SKM-1 (cell line): ENCODE data around the gene IL7R.

Experiments
- DNase-seq: peaks from one replicate; lab custom pipeline; 2025; ENCODE audit not compliant: unreplicated experiment; lab: John Stamatoyannopoulos, UW

Gene IL7R, protein sequence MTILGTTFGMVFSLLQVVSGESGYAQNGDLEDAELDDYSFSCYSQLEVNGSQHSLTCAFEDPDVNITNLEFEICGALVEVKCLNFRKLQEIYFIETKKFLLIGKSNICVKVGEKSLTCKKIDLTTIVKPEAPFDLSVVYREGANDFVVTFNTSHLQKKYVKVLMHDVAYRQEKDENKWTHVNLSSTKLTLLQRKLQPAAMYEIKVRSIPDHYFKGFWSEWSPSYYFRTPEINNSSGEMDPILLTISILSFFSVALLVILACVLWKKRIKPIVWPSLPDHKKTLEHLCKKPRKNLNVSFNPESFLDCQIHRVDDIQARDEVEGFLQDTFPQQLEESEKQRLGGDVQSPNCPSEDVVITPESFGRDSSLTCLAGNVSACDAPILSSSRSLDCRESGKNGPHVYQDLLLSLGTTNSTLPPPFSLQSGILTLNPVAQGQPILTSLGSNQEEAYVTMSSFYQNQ

DNA sequence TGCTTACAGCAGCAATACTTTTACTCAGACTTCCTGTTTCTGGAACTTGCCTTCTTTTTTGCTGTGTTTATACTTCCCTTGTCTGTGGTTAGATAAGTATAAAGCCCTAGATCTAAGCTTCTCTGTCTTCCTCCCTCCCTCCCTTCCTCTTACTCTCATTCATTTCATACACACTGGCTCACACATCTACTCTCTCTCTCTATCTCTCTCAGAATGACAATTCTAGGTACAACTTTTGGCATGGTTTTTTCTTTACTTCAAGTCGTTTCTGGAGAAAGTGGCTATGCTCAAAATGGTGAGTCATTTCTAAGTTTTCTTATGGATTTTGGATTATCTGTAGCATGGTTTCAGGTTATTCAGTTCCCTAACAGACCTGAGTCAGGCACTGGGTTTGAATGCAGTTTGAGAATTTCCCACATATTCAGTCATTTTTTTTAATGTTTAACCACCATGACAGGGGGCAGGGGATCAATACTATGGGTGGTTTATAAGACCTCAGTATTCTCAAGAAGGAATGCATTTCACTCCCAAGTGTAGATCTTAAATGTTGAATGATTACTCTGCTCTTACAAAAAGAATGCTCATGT, at the start of gene IL7R:
IL7R (plus strand) TSS at position 127 of the 587 bp plus-strand sequence; CDS start at position 214, 87 bp downstream.
- peak; percentile 79 for DNase-seq

DNA sequence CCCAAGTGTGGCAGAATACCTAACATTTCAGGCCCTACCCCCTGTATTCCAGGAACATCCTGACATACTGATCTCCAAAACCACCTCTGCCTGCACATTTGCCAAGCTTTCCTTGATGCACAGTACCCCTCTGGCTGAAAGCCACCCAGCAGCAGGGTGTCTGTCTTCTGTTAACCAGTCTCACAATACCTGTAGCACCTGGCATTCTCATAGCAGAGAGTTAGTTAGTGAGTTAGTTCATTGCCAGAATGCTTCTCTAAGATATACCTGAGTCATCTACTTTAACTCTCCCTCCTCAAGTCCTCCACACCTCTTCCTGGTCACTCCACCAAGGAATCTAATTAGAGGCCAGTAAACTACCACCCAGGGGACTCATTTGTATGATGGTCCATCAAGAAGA, 46.1 kb upstream of the IL7R start:
- DNase-seq = no peak

DNA sequence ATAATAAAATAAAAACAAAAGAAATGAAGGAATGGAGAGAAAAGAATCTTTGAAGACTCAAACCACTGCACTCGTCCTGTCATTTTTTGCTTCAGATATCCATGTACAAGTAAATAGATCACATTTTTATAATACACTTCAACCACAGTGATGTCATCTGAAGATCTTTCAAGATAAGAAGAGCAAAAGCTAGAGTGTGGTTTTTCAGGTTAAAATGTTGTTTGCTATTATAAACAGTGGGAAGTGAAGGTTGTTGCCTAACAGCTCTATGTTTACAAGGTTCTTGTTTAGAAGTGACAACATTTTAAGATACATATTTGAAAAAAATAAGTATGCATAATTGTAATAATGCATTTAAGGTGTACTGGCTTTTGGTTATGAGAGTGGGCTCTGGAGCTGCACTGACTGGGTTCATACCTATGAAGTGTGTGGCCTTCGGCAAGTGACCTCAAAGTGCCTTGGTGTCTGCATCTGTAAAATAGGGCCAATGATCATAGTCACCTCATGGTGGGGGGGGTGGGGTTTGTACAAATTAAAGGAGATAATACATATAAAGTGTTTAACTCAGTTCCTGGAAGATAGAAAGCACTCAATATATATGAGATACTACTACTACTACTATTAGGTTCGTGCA, 45.5 kb upstream of the IL7R start:
- no peak for DNase-seq

GRCh38 chr5:35813521-35813920, 43.2 kb upstream of the IL7R start:
- no peak for DNase-seq

DNA sequence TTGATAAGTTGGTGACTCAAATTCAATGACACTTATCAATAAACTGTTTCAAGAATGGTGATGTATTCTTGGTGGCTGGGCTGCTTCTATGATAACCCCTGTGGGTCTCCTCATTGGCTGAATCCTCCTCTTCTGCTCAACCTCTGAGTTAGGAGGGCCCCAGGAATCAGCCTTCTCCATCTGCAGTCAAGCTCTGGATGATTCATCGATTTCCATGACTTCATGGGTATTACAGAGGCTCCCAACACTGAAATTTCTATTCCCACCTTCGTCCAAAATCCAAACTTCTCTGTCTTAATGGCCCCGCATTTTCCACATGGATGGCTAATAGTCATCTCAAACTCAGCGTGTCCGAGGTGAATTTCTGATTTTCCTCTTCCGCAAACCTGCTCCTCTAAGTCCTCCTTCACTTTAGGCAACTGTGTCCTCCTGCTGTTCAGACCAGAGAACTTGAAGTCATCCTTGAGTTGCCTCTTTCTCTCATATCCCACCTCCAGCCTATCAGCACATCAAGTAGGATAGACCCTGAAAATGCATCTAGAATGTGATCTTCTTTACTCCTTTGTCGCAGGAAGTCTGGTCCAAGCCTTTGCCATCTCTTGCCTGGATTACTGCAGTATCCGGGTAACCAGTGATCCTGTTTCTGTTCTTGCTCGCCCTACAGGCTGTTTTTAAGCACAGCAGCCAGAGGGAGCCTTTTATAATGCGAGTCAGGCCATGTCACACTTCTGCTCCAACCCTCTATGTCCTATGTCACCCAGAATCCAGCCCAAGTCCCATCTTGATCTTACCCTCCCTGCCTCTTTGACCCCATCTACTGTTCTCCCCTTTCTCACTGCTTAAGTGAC, 41.4 kb upstream of the IL7R start:
- no peak for DNase-seq

GRCh38 chr5:35816881-35817521, 39.7 kb upstream of the IL7R start:
- no peak for DNase-seq

GRCh38 chr5:35819026-35819425, 37.7 kb upstream of the IL7R start:
- DNase-seq = no peak

DNA sequence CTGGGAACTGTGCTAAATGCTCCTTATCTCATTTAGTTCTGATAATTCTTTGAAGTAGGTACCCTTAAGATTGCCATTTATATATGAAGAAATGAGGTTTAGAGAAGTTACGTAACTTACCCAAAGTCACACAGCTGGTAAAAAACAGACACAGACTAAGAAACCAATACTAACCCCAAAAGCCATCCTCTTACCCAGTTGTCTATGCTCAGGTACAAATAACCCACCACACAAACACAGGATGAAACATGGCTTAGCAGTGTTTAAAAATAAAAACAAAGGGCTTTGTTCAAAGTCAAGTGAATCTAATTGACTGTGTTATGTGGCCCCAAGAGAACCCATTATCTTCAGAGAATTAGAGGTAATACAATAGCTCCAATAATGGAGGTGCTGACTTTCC, 37.0 kb upstream of the IL7R start:
- no peak for DNase-seq

GRCh38 chr5:35820735-35821134, 36.0 kb upstream of the IL7R start:
- DNase-seq = peak; percentile 72

DNA sequence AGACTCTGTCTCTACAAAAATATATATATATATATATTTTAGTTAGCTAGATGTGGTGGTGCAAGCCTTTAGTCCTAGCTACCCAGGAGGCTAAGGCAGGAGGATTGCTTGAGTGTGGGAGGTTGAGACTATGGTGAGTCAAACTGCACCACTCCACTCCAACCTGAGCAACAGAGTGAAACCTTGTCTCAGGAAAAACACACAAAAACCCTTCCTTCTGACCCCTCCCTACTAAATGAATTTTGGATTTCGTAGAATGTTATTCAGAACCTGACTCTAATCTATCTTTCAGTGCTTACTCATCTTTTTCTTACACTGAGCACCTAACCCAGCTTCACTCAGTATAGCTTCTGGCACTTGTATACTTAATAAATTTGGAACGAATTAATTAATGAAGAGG, 35.2 kb upstream of the IL7R start:
- DNase-seq = no peak

DNA sequence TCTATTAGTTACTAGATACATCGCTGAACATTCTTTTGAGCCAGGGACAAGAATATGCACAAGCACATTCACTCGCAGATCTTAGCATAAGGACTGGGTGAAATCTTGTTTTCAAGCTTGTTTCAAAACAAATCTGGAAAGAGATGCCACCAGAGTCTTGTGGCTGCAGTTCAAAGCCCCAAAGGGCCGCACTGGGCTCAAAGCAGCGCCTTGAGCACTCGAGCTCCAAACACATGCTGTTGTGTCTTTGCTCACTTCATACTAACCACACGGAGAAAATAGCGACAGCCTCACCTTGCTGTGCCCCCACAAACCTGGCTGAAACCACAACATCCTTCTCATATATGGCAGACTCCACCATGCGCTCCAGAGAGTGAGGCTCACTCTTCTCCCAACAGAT, 34.2 kb upstream of the IL7R start:
- no peak for DNase-seq

- no peak for DNase-seq
Observed at GRCh38 chr5:35823347-35824098, 33.2 kb upstream of the IL7R start.

GRCh38 chr5:35826056-35826455, 30.6 kb upstream of the IL7R start:
- no peak for DNase-seq

DNA sequence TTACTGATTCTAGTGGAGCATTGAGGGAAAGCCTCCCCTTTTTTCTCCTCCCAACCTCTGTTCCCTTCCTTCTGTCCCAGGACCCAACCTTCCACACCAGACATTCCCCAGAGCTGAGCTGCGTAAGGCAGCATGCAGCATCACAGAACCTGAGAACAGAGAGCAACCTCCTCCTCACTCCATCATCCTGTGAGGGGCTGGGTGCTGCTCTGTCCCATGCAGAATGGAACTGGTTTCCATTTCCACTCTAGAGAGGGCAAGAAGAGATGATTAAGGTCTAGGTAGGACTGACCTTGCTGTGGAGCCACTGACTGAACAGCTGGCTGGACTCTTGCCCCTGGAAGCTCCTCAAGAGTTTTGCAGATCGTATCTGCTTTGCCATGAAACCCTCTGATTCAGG, 30.1 kb upstream of the IL7R start:
- DNase-seq = no peak

DNA sequence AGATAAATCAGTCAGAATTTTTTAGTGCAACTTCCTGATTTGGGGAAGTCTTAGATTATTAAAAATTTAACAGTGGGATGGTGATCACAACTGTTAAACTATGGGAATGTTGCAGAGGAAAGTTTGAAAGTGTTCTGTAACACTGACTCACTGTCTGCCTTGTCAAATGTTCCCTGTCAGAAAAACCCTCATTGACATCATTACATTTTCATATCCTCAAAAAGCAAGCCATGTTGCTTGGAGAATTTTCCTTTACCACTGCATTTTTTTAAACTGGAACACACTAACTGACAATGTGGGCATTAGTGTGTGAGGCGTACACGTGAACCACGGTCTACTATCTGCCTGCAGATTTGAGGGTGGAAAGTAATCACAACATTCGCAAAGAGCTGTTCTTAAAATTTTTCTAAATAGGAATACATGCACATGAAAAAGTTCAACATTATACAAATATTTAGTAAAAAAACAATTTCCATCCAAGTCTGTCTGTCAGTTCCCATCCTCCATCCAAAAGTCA, 28.6 kb upstream of the IL7R start:
- DNase-seq = no peak

DNA sequence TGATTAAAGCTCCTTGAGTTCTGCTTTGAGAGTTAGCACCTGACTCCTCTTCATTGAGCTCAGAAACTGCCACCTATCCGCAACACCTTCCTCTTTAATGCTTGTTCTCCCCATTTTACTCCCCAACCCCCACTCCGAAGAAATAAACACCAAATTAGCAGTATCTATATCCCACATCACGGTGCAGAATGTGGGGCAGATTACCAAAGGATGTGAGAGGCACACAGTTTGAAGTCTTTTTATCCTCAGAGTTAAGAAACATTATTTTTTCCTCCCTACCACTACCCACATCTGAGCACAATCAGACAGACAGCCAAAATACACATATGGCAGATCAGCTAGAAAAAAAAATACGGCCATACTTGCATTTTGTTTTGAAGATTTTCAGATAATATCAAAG, 26.1 kb upstream of the IL7R start:
- DNase-seq = no peak

- no peak for DNase-seq
Observed at GRCh38 chr5:35832762-35833161, 23.9 kb upstream of the IL7R start.

- DNase-seq = no peak
Observed at GRCh38 chr5:35833224-35833623, 23.5 kb upstream of the IL7R start.

DNA sequence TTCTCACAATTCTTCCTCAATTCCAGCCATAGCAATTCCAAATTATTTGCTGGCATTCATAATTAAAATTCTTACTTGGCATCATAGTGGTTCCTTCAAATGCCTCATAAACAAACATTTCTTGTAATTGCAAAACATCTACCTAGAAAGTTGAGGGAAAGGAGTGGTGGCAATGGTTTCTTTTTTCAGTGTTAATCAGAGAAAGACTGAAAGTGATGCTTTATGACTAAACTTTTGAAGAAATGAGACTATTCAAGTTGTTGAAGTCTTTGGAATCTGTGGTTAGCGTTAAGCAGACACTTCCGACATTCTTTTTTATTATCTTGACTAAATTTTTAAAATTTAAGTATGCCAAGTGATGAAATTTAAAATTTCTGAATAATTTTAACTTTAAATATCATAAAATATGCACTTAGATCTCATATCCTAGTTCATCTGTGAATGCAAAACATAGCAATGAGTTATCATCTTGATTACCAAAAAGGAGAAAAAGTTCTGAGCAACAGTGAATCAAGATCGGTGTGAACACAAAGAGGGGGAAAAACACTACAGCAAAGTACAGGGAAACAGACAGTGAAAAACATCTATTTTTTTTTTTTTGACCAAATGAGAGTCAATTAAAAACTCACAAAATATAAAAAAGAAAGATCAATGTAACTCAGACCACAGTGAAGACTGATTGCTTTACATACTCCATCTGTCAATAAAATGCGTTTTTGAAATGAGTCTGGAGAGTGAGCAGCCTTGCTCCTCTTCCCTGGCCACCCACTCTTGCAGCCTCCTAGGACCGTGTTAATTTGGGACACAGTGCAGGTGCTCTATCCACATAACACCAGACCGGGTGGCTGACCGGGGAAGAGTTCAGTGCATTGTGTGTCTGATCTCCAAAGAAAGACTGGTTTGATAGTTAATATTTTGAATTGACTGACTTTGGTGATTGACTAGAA, 20.6 kb upstream of the IL7R start:
- no peak for DNase-seq
